HCT116 (cell line): ENCODE results near the gene DBR1. TPM values are rescaled to one million over a fixed set of nuclear protein-coding genes. Genes with fewer than 3 reads are reported as not detected.

Experiments used
- ATAC-seq: fragments of 200-7000 bp; cut with Tn5 transposase; 2 replicates; pipeline ENCODE4 v1.9.1; 2020; ENCODE audit warnings: mild to moderate bottlenecking, moderate library complexity
- BruUV-seq: library from RNA; stranded (reverse); fragments of 400-500 nt; replicated peaks from 2 replicates; lab custom pipeline; 2021; lab: Mats Ljungman, UMichigan
- CTCF ChIA-PET: fragments of 300-600 bp; sonication (Branson Sonifier 250); formaldehyde crosslinking; loops from one replicate; lab custom pipeline; 2021; ENCODE audit warnings: antibody characterized with exemption; lab: Charles Lee
- POLR2A ChIA-PET: fragments of 300-600, 350-600 bp; sonication (Branson Sonifier 250); formaldehyde crosslinking; loops from one replicate; lab custom pipeline; 2021; ENCODE audit warnings: antibody characterized with exemption; lab: Charles Lee
- RAD21 ChIA-PET, 2 experiments: fragments of 300-600 bp; sonication (Branson Sonifier 250); formaldehyde crosslinking; loops; one replicate each; lab custom pipeline; 2023; ENCODE audit warnings: low total read pairs in 2 of 2; ENCODE audit not compliant: uncharacterized antibody in 2 of 2, unreplicated experiment in 2 of 2, low non-redundant PET in 1 of 2; lab: Charles Lee
- DNase-seq: peaks from one replicate; pipeline ENCODE4 v3.0.0-alpha.2; 2010; ENCODE audit warnings: low read depth, low spot score
- H2AFZ ChIP-seq: fragments of 200-600 bp; shearing (Covaris generic), sonication (generic); 2 replicates; pipeline ENCODE4 v1.6.1; 2017; ENCODE audit warnings: low read depth, mixed run types, mixed read lengths, antibody characterized with exemption, low read length; ENCODE audit not compliant: poor library complexity, severe bottlenecking
- H3K27ac ChIP-seq: 2 replicates; pipeline ENCODE4 v1.5.1; 2012; ENCODE audit warnings: low read depth, low read length
- H3K27me3 ChIP-seq: fragments of 200-600 bp; sonication (generic); 2 replicates; pipeline ENCODE4 v1.6.1; 2016; ENCODE audit warnings: mixed run types, low read length, mixed read lengths; ENCODE audit not compliant: insufficient read depth
- H3K36me3 ChIP-seq, 2 experiments: fragments of 200-500 bp in 1 of 2; fragments of 200-600 bp in 1 of 2; sonication (Bioruptor generic) in 1 of 2; sonication (generic) in 1 of 2; 2 replicates each; pipeline versions ENCODE4 v1.5.1 to v1.6.1; 2014 to 2016; ENCODE audit warnings: low read length in 2 of 2, inconsistent platforms in 1 of 2, mixed read lengths in 1 of 2, mixed run types in 1 of 2; ENCODE audit not compliant: insufficient read depth in 2 of 2, control insufficient read depth in 1 of 2
- H3K4me1 ChIP-seq, 2 experiments: fragments of 200-600 bp in 1 of 2; sonication (generic) in 1 of 2; 2 replicates each; pipeline versions ENCODE4 v1.5.1 to v1.6.1; 2012 to 2017; ENCODE audit warnings: low read length in 2 of 2, inconsistent platforms in 1 of 2, mild to moderate bottlenecking in 1 of 2, mixed read lengths in 1 of 2, mixed run types in 1 of 2, moderate library complexity in 1 of 2; ENCODE audit not compliant: insufficient read depth in 2 of 2, control insufficient read depth in 1 of 2
- H3K4me2 ChIP-seq: fragments of 200-600 bp; sonication (generic); 2 replicates; pipeline ENCODE4 v1.6.1; 2017; ENCODE audit warnings: mixed run types, low read length, mixed read lengths
- H3K4me3 ChIP-seq, 2 experiments: fragments of 200-600 bp in 1 of 2; sonication (generic) in 1 of 2; replicated peaks in 1 of 2; 2 replicates each; pipeline ENCODE4 v1.5.1; 2011 to 2016; ENCODE audit warnings: low read length in 2 of 2, control low read depth in 1 of 2, low read depth in 1 of 2, mild to moderate bottlenecking in 1 of 2, mixed read lengths in 1 of 2, mixed run types in 1 of 2
- H3K79me2 ChIP-seq: fragments of 200-600 bp; sonication (generic); 2 replicates; pipeline ENCODE4 v1.6.1; 2017; ENCODE audit warnings: mild to moderate bottlenecking, mixed run types, low read length, moderate library complexity, mixed read lengths; ENCODE audit not compliant: insufficient read depth
- H3K9ac ChIP-seq: fragments of 200-600 bp; sonication (generic); 2 replicates; pipeline ENCODE4 v1.6.1; 2016; ENCODE audit warnings: low read length, mixed read lengths
- H3K9me2 ChIP-seq: fragments of 200-600 bp; sonication (generic), shearing (Covaris generic); 2 replicates; pipeline ENCODE4 v1.6.1; 2017; ENCODE audit warnings: mixed run types, mild to moderate bottlenecking, moderate library complexity; ENCODE audit not compliant: insufficient read depth
- H3K9me3 ChIP-seq, 2 experiments: fragments of 200-500 bp in 1 of 2; fragments of 200-600 bp in 1 of 2; sonication (Bioruptor generic) in 1 of 2; sonication (generic) in 1 of 2; 2 replicates each; pipeline ENCODE4 v1.6.1; 2014 to 2017; ENCODE audit warnings: low read length in 2 of 2, mixed read lengths in 2 of 2, inconsistent platforms in 1 of 2, low read depth in 1 of 2, mild to moderate bottlenecking in 1 of 2, mixed run types in 1 of 2, moderate library complexity in 1 of 2; ENCODE audit not compliant: control insufficient read depth in 1 of 2, insufficient read depth in 1 of 2
- H4K20me1 ChIP-seq: fragments of 200-600 bp; sonication (generic), shearing (Covaris generic); 2 replicates; pipeline ENCODE4 v1.6.1; 2017; ENCODE audit warnings: mixed run types, mild to moderate bottlenecking, moderate library complexity; ENCODE audit not compliant: insufficient read depth
- CBX3 ChIP-seq: IDR thresholded peaks from 2 replicates; pipeline ENCODE4 v1.6.1; 2012; ENCODE audit warnings: low read depth
- CEBPB ChIP-seq: IDR thresholded peaks from 2 replicates; pipeline ENCODE4 v1.6.1; 2012; ENCODE audit warnings: low read depth
- EGR1 ChIP-seq: IDR thresholded peaks from 2 replicates; pipeline ENCODE4 v1.6.1; 2012; ENCODE audit warnings: low read depth
- ELF1 ChIP-seq: IDR thresholded peaks from 2 replicates; pipeline ENCODE4 v1.6.1; 2012; ENCODE audit warnings: low read depth, borderline replicate concordance
- EZH2 ChIP-seq: fragments of 200-600 bp; sonication (generic); IDR thresholded peaks from 2 replicates; pipeline ENCODE4 v1.6.1; 2017; ENCODE audit warnings: antibody characterized with exemption, mixed run types
- POLR2AphosphoS5 ChIP-seq: IDR thresholded peaks from 2 replicates; pipeline ENCODE4 v1.6.1; 2011; ENCODE audit warnings: mild to moderate bottlenecking, low read depth, low read length, moderate library complexity
- RAD21 ChIP-seq: IDR thresholded peaks from 2 replicates; pipeline ENCODE4 v1.6.1; 2012; ENCODE audit warnings: low read depth, mild to moderate bottlenecking
- SIN3A ChIP-seq: IDR thresholded peaks from 2 replicates; pipeline ENCODE4 v1.6.1; 2012; ENCODE audit warnings: low read depth
- SP1 ChIP-seq: IDR thresholded peaks from 2 replicates; pipeline ENCODE4 v1.6.1; 2012; ENCODE audit warnings: low read depth
- TCF7L2 ChIP-seq: IDR thresholded peaks from 2 replicates; pipeline ENCODE4 v1.7.0; 2011; ENCODE audit warnings: borderline replicate concordance, inconsistent platforms; ENCODE audit not compliant: insufficient read depth, insufficient read length; ENCODE audit errors: extremely low read depth
- YY1 ChIP-seq: IDR thresholded peaks from 2 replicates; pipeline ENCODE4 v1.6.1; 2011; ENCODE audit warnings: low read length, low read depth, moderate library complexity, mild to moderate bottlenecking; ENCODE audit not compliant: insufficient replicate concordance; ENCODE audit errors: extremely low read depth
- ZFX ChIP-seq: fragments of 450-650 bp; IDR thresholded peaks from 2 replicates; pipeline ENCODE4 v1.6.1; 2017
- ZNF274 ChIP-seq: fragments of 200-500 bp; sonication (Bioruptor generic); IDR thresholded peaks from 2 replicates; pipeline ENCODE4 v1.6.1; 2014; ENCODE audit warnings: mild to moderate bottlenecking, low read depth, low read length, inconsistent platforms
- intact Hi-C: fragments of 100-400 bp; cut with micrococcal nuclease; formaldehyde crosslinking; loops from 2 replicates; pipeline ENCODE4 v1.10.0; 2022
- total RNA-seq: library from RNA; stranded (reverse); gene quantifications from one replicate; pipeline ENCODE4 v1.2.1, GENCODE V29; 2021; ENCODE audit not compliant: unreplicated experiment
- TF ChIP-seq, protein P1 (sequence below): IDR thresholded peaks from 2 replicates; pipeline ENCODE4 v1.6.1; 2011; ENCODE audit warnings: mild to moderate bottlenecking, low read length, moderate library complexity; ENCODE audit not compliant: insufficient replicate concordance; ENCODE audit errors: extremely low read depth
- TF ChIP-seq, protein P2 (sequence below): IDR thresholded peaks from 2 replicates; pipeline ENCODE4 v1.6.1; 2012

The DBR1 gene
- total RNA-seq, 1 experiment from 2014 or later: 21.6 TPM

DNA sequence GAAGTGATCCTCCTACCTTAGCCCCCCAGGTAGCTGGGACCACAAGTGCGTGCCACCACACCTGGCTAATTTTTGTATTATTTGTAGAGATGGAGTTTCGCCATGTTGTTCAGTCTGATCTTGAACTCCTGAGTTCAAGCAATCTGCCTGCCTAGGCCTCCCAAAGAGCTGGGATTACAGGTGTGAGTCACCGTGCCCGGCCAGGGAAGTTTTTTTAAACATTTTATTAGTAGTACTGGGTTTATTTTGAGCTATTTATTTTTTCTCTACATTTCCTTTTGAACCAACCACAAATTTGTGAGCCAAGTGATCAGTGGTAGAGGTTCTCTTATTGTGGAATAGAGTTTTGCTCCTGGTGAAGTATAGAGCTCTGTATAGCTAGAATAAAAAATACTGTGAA is 46.1 kb upstream of the DBR1 start:
- intact Hi-C loops: no loop called here

DNA sequence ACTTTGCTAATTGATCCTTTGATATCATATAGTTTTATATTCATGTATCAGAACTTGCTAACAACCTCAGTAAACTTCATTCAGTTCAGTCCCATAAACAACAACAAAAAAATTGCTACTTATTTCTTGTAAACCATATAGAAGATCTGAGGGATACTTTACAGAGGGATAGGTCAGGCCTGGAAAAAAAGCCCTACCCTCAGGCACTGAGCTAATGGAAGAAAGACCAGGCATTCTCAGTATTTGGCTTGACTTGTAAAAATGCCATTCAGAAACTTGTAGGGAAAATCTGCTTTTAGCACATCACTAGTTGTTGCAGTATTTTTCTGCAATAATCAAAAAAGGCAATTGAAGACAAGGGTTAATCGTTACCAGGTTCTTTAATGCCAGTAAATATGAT is 45.5 kb upstream of the DBR1 start:
- Histone ChIP-seq H3K4me3 (no peak overlapping the region), H4K20me1 (no peaks in the 10 kb centered on the region), H3K79me2 (peaks cover 49% of the 10 kb centered on the region), H3K27me3 (no peaks in the 10 kb centered on the region), H3K9ac (no peak overlapping the region), H2AFZ (no peak overlapping the region), H3K36me3 (peaks cover 8 to 9% of the 10 kb centered on the region in 2 experiments; a peak in 3 of 4 replicates), H3K4me1 (peaks cover 0 to 8% of the 10 kb centered on the region in 2 experiments; a peak in 1 of 4 replicates), H3K9me3 (no peaks in the 10 kb centered on the region), H3K9me2 (no peaks in the 10 kb centered on the region), H3K27ac (no peak overlapping the region), H3K4me2 (no peak overlapping the region)
- ChIA-PET RAD21 (no interaction called here), POLR2A (no interaction called here), CTCF (no interaction called here)
- no TSS peak for BruUV-seq
- intact Hi-C loops: no loop called here
- ATAC-seq (no peak), DNase-seq (no peak)
- TF ChIP-seq CEBPB (no peak), RAD21 (no peak), EZH2 (no peak), SP1 (no peak), ZNF274 (no peak), EGR1 (no peak), ELF1 (no peak), TCF7L2 (no peak), CBX3 (no peak), POLR2AphosphoS5 (no peak), SIN3A (no peak), ZFX (no peak), YY1 (no peak)
- TF ChIP-seq, protein P1, sequence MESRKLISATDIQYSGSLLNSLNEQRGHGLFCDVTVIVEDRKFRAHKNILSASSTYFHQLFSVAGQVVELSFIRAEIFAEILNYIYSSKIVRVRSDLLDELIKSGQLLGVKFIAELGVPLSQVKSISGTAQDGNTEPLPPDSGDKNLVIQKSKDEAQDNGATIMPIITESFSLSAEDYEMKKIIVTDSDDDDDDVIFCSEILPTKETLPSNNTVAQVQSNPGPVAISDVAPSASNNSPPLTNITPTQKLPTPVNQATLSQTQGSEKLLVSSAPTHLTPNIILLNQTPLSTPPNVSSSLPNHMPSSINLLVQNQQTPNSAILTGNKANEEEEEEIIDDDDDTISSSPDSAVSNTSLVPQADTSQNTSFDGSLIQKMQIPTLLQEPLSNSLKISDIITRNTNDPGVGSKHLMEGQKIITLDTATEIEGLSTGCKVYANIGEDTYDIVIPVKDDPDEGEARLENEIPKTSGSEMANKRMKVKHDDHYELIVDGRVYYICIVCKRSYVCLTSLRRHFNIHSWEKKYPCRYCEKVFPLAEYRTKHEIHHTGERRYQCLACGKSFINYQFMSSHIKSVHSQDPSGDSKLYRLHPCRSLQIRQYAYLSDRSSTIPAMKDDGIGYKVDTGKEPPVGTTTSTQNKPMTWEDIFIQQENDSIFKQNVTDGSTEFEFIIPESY: no peak
- TF ChIP-seq, protein P2, sequence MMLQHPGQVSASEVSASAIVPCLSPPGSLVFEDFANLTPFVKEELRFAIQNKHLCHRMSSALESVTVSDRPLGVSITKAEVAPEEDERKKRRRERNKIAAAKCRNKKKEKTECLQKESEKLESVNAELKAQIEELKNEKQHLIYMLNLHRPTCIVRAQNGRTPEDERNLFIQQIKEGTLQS: no peak

More for the DNA sequence above, 46.1 kb upstream of the DBR1 start:
- H4K20me1 ChIP-seq: no peaks in the 10 kb centered on the region
- no peak overlapping the region for H3K9ac ChIP-seq
- no peak overlapping the region for H3K4me3 ChIP-seq
- no peak for DNase-seq
- POLR2A ChIA-PET: no interaction called here
- no peak for ATAC-seq
- H3K9me3 ChIP-seq: no peaks in the 10 kb centered on the region
- H3K79me2 ChIP-seq: peaks cover 49% of the 10 kb centered on the region
- TF ChIP-seq, protein P1: no peak
- no peak for TF ChIP-seq POLR2AphosphoS5
- no peak for TF ChIP-seq SIN3A
- TF ChIP-seq SP1: no peak
- H3K27me3 ChIP-seq: no peaks in the 10 kb centered on the region
- H3K9me2 ChIP-seq: no peaks in the 10 kb centered on the region
- no peak overlapping the region for H2AFZ ChIP-seq
- H3K4me1 ChIP-seq: peaks cover 0 to 8% of the 10 kb centered on the region in 2 experiments; a peak in 1 of 4 replicates
- RAD21 ChIA-PET: no interaction called here
- no peak overlapping the region for H3K27ac ChIP-seq
- CTCF ChIA-PET: no interaction called here
- peaks cover 13% of the 10 kb centered on the region in 2 experiments; a peak in 3 of 4 replicates for H3K36me3 ChIP-seq
- BruUV-seq: no TSS peak
- no peak overlapping the region for H3K4me2 ChIP-seq
